NCI-H146 (cell line): ENCODE data around the gene FBXW12.

Source experiments
- DNase-seq: peaks from one replicate; lab custom pipeline; 2025; lab: John Stamatoyannopoulos, UW

The FBXW12 gene

GRCh38 chr3:48435774-48436476, 63.9 kb downstream of the FBXW12 start:
- peak; percentile 66 for DNase-seq

DNA sequence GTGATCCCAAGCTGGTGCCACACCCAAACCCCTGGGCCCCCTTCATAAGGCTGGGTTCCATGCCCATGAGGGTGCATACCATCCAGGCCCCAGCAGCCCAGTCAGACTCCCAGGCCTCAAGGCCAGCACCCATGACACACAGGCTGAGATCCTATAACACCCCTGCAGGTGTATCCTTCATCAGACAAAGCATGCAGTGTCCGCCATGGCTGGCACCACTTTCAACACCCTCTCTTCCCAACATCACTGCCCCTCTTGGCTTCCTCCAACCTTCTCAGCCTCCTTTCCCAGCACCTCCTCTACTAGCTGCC, 64.4 kb downstream of the FBXW12 start:
- DNase-seq: no peak

- DNase-seq: no peak
These were observed 64.8 kb downstream of the FBXW12 start for GRCh38 chr3:48436855-48437254.

DNA sequence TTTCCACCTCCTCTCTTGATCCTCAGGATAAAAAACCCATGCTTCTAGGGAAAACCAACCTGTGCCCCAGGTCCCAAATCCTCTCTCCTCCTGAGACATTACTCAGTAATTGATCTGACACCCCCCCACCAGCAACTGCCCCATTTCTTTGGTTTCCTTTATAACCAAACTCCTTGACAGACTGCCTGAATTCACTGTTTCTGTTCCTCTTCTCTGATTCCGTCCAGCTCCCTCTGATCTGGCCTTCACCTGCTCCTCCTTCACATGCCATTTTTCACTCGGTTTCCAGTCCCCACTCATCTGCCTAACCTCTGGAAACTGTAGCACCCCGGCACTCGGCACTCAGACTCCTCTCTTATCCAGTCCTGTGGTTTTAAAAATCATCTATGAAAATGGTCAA, 65.8 kb downstream of the FBXW12 start:
- no peak for DNase-seq

DNA sequence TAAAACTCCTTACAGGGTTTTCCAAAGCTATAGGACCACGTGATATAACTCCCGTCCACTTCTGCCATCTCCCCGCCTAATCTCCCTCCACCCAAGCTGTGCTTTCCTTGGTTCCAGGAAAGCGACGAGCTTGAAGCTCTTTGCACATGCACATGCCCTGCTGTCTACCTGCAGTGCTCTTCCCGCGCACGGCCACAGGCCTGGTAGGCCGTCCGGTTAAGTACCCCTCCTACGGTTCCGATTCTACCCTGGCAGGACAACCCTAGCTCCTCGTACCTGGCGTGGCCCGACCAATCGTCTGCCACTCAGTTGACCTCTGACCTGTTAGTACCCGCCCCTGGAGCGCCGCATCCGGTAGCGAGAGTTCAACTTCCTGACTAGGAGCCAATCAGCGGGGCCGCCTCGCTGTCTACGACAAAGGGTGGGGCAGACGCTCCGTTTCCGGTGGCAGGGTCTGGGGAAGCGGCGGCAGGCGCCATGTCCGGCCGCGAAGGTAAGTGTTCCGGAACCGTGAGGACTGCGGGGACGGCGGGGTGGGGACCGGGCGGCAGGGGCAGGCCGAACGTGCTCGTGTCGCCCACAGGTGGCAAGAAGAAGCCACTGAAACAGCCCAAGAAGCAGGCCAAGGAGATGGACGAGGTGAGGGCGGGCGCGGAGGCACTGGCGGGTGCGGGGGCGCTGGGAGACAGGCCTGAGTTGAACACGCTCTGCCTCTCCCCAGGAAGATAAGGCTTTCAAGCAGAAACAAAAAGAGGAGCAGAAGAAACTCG, 68.0 kb downstream of the FBXW12 start, which contains the start of the genes CCDC51 and TMA7:
CCDC51 (minus strand) TSS at position 300 of the 770 bp plus-strand sequence. CDS start 4,991 bp downstream, outside the sequence.
TMA7 (plus strand) TSS at position 438 of the 770 bp plus-strand sequence; CDS start at position 478, 40 bp downstream.
- DNase-seq: peak; percentile 95

GRCh38 chr3:48440590-48440958, 68.6 kb downstream of the FBXW12 start:
- DNase-seq: peak; percentile 15

GRCh38 chr3:48441940-48442339, 69.9 kb downstream of the FBXW12 start:
- DNase-seq: no peak
